Right lobe of liver (tissue), 4 donors: ENCODE measurements around the gene ITGA3.

Experiments used
- POLR2A ChIP-seq: fragments of 450-650 bp; IDR thresholded peaks from one replicate; pipeline ENCODE4 v1.6.1; 2017; ENCODE audit warnings: antibody characterized with exemption, mild to moderate bottlenecking
- TF ChIP-seq, protein P1 (sequence below), 4 donors: fragments of 200-600 bp in 3 of 4; fragments of 450-650 bp in 1 of 4; IDR thresholded peaks; one replicate each; pipeline versions ENCODE4 v1.5.1 to v1.8.0; 2016 to 2022; ENCODE audit warnings: antibody characterized with exemption in 4 of 4, mild to moderate bottlenecking in 2 of 4
- donor health status: DM: no; HTN: no; CAD: no.
- donor health status: DM: no; HTN: no; CAD: no.
- donor health status: DM: no; HTN: yes; CAD: no.

DNA sequence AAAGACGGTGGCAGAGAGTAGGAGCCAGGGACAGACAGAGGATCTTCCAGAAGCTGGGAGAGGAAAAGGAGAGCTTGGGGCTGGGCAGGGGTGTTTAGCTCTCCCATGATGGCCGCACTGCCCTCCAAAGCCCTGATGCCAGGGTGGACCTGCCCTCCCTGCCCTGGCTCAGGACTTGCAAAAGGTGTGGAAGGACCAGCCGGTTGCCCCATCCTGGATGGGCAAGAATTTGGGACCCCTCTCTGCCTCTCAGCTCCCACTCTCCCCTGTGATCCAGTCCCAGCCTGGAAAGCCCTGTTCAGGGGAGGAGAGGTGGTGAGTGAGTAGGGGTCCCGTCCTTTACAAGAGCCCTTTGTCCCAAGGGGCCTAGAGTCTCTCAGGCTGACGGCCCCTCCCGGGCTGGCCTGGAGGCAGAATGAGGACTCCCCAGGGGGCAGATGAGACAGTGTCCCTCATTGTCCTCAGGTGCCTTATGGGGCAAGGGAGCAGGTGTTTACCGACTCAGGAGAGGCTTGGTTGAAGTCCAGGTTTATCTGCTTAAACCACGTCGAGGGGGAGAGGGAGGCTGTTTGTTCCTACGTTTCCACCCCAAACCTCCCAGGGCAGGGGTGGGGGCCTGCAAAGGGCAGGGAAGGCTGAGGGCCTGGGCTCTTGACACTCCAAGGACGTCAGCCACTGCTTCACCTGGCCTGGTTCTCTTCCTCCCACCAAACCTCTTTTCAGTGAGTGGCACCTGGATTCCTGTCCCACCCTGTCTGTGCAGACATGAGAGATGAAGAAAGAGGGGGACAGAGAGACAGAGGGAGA lies 19.3 kb upstream of the ITGA3 start:
- TF ChIP-seq, protein P1, sequence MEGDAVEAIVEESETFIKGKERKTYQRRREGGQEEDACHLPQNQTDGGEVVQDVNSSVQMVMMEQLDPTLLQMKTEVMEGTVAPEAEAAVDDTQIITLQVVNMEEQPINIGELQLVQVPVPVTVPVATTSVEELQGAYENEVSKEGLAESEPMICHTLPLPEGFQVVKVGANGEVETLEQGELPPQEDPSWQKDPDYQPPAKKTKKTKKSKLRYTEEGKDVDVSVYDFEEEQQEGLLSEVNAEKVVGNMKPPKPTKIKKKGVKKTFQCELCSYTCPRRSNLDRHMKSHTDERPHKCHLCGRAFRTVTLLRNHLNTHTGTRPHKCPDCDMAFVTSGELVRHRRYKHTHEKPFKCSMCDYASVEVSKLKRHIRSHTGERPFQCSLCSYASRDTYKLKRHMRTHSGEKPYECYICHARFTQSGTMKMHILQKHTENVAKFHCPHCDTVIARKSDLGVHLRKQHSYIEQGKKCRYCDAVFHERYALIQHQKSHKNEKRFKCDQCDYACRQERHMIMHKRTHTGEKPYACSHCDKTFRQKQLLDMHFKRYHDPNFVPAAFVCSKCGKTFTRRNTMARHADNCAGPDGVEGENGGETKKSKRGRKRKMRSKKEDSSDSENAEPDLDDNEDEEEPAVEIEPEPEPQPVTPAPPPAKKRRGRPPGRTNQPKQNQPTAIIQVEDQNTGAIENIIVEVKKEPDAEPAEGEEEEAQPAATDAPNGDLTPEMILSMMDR (IDR thresholded peaks at IDR 0.05) = no peak
- no peak for TF ChIP-seq POLR2A
